Lower leg skin (tissue), 3 donors: ENCODE measurements around the gene AGPS.

Source experiments
- POLR2A ChIP-seq, 2 donors: fragments of 450-650 bp; IDR thresholded peaks; one replicate each; pipeline ENCODE4 v1.6.1; 2016 to 2017; ENCODE audit warnings: antibody characterized with exemption in 2 of 2, mild to moderate bottlenecking in 1 of 2, moderate library complexity in 1 of 2
- TF ChIP-seq, protein P1 (sequence below), 3 donors: fragments of 450-650 bp; IDR thresholded peaks; one replicate each; pipeline ENCODE4 v1.5.1; 2016; ENCODE audit warnings: antibody characterized with exemption in 3 of 3, mild to moderate bottlenecking in 3 of 3, moderate library complexity in 2 of 3

DNA sequence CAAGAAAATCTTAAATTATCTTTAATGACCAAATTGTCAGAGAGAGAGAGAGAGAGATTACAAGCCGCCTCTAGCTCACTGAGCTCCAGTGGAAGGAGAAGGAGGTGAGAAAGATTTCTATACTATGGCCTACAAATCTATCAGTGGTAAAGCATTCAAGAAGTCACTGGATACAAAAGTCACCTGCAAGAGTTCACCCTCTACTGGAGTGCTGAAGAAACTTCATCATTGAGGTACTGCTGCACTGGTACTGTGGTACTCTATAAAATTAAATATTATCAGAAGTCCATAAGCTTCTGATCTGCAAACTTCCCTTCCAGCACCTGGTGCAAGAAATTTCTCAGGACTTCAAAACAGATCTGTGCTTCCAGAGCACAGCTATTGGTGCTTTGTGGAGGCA lies 48.3 kb upstream of the AGPS start:
- TF ChIP-seq, protein P1, sequence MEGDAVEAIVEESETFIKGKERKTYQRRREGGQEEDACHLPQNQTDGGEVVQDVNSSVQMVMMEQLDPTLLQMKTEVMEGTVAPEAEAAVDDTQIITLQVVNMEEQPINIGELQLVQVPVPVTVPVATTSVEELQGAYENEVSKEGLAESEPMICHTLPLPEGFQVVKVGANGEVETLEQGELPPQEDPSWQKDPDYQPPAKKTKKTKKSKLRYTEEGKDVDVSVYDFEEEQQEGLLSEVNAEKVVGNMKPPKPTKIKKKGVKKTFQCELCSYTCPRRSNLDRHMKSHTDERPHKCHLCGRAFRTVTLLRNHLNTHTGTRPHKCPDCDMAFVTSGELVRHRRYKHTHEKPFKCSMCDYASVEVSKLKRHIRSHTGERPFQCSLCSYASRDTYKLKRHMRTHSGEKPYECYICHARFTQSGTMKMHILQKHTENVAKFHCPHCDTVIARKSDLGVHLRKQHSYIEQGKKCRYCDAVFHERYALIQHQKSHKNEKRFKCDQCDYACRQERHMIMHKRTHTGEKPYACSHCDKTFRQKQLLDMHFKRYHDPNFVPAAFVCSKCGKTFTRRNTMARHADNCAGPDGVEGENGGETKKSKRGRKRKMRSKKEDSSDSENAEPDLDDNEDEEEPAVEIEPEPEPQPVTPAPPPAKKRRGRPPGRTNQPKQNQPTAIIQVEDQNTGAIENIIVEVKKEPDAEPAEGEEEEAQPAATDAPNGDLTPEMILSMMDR (IDR thresholded peaks at IDR 0.05) = no peak
- TF ChIP-seq POLR2A (IDR thresholded peaks at IDR 0.05) = no peak
